Uterus (tissue), 2 donors: ENCODE data around the gene ADAP1.
"Not testable (repeated sequence)": the region's sequence is repeated elsewhere in the genome, so short reads cannot be mapped to it uniquely, and the experiment has no call there.

ENCODE experiments used
- CTCF ChIP-seq, 4 experiments: fragments of 200-600 bp in 2 of 4; fragments of 450-650 bp in 2 of 4; sonication (generic) in 2 of 4; IDR thresholded peaks; one replicate each; pipeline ENCODE4 v1.5.1; 2016 to 2019; ENCODE audit warnings: antibody characterized with exemption in 4 of 4, mild to moderate bottlenecking in 2 of 4, moderate library complexity in 1 of 4
- POLR2A ChIP-seq, 2 donors: fragments of 450-650 bp; IDR thresholded peaks; one replicate each; pipeline ENCODE4 v1.6.1; 2016; ENCODE audit warnings: antibody characterized with exemption in 2 of 2, mild to moderate bottlenecking in 1 of 2, moderate library complexity in 1 of 2

GRCh38 chr7:1001069-1001770, 46.7 kb upstream of the ADAP1 start:
- not testable (repeated sequence) for TF ChIP-seq POLR2A, CTCF (IDR thresholded peaks at IDR 0.05)
